Activated CD4-positive, alpha-beta T cell treated with anti-CD3 and anti-CD28 coated beads for 4 hours (primary cell): ENCODE measurements around the gene SP2.

Experiments
- DNase-seq, 2 donors: peaks; one replicate each; pipeline ENCODE4 v3.0.0-alpha.2; 2020

The SP2 gene

GRCh38 chr17:47895856-47896671, at the start of gene SP2:
Gene SP2 (plus strand): TSS chr17:47896236. CDS start chr17:47896287, 51 bp downstream.
- DNase-seq, result peak; percentile 99 to 100

DNA sequence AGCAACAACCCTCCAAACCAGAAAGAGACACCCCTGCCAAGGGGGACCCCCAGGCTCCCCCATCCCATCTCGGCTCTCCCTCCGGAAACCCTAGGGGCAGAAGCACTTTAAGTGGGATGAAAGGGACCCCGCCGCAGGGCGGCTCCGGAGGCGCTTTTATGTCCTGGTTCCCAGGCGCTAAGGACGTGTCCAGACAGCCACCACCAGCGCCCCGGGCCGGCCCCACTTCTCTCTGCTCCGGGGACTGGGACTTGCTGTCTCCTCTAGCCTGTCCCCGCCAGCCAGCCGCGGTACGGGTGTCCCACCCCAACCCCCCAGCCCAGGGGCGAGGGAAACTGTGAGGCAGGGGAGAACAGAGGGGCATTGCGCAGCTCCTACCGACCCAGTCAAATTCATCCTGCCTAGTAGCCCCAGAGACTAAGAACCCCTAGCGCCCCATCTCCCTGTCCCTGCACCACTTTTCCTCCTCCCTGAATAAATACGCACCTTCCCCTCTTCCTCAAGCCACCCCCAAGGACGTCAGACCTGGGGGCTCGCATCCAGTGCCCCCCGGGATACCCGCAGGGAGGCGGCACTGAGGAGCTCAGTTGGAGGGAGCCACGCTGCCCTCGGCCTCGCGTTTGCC, 49.2 kb upstream of the SP2 start:
- DNase-seq, result no peak

DNA sequence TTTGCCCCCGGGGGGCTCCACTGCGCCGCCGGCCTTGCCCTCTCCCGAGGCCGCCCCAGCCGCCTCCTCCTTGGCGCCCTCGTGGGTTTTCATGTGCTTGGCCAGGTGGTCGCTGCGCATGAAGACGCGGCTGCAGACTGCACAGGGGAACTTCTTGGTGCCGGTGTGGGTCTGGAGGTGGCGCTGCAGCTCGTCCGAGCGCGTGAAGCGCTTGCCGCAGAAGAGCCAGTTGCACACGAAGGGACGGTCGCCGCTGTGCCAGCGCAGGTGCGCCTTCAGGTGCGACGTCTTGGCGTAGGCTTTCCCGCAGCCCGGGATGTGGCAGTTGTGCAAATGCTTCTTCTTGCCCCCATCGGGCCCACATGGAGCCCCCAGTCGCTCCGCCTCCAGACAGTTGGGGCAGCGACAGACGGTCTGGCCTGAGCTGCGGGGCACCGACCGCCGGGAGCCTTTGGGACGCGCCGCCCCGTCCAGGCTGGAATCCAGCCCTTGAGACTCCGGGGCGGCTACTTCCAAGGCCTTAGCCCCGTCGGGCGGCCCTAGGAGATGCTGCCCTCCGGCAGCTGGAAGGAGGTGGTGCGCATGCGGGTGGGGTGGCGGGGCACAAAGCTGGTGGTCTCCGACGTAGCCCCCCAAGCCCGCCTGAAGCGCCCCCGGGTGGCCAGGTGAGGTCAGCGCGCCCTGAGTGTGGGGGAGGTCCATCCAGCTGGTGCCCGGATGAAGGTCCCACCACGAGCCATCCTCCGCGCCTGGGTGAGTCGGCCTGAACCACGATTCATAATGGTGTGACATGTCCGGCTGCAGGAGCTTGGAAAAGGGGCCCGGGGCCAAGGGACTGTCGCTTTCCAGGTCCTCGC, 48.5 kb upstream of the SP2 start:
- DNase-seq, result no peak

DNA sequence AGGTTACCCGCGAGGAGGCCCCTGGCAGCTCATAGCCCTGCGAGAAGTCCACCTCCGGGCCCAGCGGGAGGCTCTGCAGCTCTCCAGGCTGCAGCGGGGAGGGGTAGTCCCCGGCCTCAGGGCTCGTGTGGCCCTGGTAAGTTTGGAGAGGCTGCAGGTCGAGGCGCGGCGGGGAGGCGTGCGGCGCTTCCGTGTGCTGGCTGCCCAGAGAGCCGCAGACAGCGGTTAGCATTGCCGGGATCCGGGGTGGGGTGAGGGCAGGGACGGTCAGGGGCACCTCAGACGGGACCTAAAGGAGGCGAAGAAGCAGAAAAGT, 47.9 kb upstream of the SP2 start:
- no peak for DNase-seq

- DNase-seq, result no peak
These were observed 45.7 kb upstream of the SP2 start for GRCh38 chr17:47850373-47850691.

GRCh38 chr17:47850692-47851573, 45.1 kb upstream of the SP2 start, which contains the start of gene SP6:
Gene SP6 (minus strand): TSS chr17:47851163. CDS start chr17:47848429, 2,734 bp downstream.
- DNase-seq, result peak; percentile 68 to 69

DNA sequence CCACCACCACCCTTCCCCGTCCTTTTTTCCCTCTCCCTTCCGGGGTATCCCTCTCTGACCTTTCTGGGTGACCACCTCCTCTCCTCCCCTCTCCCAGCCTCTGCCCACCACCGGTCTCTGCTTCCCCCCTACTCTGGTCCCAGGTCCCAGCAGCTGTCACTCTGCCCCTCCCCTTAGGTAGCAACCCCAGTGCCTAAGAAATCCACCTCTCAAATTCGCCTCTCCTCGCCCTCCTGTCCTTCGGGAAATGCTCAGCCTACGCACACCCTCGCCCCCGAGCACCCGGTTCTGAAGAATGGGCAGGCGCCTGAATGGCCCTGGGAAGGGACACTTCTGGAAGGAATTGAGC, 44.3 kb upstream of the SP2 start:
- DNase-seq, result no peak

GRCh38 chr17:47852113-47852949, 43.7 kb upstream of the SP2 start:
- no peak for DNase-seq

- DNase-seq, result no peak
These were observed 42.4 kb upstream of the SP2 start for GRCh38 chr17:47853616-47854015.

GRCh38 chr17:47855737-47856136, 40.3 kb upstream of the SP2 start:
- no peak for DNase-seq

- DNase-seq, result no peak
These were observed 39.2 kb upstream of the SP2 start for GRCh38 chr17:47856830-47857229.

GRCh38 chr17:47857551-47858455, 38.2 kb upstream of the SP2 start:
- no peak for DNase-seq

DNA sequence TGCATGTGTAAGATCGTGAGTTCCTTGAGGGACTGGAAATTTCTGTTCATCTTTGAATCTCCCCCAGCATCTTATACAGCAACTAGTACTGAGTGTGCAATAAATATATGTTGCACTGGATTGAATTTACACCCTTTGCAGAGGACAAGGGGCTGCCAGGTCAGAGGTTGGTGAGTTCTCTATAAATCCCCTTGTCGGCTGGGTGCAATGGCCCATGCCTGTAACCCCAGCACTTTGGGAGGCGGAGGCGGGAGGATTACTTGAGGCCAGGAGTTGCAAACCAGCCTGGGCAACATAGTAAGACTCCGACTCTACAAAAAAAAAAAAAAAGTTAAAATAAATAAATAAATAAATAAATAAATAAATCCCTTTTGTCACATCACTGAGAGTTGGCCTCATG, 35.6 kb upstream of the SP2 start:
- no peak for DNase-seq

GRCh38 chr17:47862621-47863440, 33.2 kb upstream of the SP2 start:
- DNase-seq, result no peak

GRCh38 chr17:47864791-47865216, 31.2 kb upstream of the SP2 start:
- no peak for DNase-seq

GRCh38 chr17:47866941-47867340, 29.1 kb upstream of the SP2 start:
- no peak for DNase-seq

DNA sequence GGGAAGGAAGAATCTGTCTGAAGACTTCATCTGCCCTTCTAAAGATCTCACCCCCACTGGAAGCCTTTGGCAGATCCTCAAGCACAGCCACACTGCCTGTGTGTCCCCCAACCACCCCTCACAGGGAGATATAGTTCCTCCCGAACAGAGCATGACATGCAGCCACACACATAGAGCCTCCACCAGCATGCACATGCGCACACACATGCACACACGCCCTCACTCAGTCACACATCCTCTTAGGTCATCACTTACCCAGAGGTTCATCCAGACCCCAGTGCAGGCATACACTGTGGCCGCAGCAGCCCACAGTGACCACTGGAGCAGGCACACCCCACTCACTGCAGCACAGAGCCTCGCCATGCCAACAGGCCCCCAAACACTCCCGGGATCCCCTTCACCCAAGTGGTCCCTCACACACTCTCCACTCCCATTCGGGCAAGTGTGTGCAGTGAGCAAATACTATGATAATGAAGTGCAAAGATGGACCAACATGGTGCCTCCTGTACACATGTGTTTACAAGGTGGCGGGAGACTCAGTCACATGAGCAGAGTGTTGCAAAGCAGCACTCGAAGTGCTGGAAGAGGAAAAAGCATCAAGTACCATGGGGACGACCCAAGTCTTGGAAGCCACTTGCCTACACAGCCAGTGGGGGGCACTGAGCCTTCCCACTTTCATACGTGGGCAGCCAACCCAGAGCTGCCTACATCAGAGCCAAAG, 28.1 kb upstream of the SP2 start:
- DNase-seq, result no peak

DNA sequence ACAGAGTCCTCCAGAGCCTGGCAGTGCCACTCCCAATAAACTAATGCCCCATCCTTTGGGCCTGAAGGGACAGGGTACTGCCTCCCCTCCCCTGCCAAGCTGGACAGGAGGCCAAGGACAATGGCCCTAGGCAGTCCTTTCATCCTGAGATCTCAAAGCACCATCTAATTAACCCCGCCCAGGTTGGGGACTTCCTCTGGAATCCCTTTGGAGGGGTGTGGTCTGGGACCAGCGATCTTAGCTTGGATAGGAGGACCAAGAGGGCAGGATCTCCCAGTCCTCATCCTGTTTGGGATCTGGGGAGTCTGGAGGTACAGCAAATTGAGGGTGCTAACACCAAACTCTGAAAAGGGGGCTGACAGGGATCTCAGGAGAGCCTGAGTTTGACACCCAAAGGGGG, 26.9 kb upstream of the SP2 start:
- no peak for DNase-seq

DNA sequence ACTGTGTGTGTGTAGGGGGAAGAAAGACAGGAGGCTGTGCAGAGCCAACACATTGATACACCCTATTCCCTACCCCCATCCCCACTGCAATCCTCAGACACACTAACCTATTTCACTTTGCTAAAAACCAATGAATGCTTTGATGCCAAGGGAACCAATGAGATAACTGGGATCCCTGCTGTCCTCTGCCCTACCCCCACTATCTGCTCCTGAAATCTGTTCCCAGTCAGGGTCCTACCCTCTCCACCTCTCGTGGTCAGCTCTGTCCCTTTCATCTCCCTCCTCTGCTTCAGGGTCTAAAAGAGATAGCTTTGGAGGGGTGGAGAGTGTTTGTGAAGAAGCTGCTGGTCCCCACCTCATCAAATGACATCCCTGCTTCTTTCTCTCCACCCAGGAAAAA, 26.0 kb upstream of the SP2 start:
- no peak for DNase-seq
